ENCODE measurements around the gene EHMT1. TPM values are rescaled to one million over a fixed set of nuclear protein-coding genes. Genes with fewer than 3 reads are reported as not detected.

Gene EHMT1
- total and polyA plus RNA-seq, 2 experiments from 2014 or later = 162 to 177 TPM

DNA sequence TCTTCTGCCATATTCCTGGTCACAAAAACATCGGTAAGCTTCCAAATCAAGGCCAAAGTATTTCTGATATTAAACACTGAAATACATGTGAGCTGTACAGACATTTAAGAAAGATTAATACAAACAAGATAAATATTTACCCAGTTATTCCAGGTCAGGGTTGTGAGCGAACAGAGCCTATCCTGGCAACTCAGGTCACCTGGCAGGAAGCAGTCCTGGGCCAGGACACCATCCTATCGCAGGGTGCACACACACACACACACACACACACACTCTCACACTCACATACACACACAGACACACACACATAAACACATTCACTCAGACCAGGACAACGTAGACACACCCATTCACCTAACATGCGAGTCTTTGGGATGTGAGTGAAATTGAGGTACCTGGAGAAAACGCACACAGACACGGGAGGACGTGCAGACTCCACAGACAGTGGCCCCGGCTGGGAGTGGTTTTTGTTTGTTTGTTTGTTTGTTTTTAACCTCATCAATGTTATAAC is 176.4 kb downstream of the EHMT1 start (continued):
- TF ChIP-seq, protein P1, sequence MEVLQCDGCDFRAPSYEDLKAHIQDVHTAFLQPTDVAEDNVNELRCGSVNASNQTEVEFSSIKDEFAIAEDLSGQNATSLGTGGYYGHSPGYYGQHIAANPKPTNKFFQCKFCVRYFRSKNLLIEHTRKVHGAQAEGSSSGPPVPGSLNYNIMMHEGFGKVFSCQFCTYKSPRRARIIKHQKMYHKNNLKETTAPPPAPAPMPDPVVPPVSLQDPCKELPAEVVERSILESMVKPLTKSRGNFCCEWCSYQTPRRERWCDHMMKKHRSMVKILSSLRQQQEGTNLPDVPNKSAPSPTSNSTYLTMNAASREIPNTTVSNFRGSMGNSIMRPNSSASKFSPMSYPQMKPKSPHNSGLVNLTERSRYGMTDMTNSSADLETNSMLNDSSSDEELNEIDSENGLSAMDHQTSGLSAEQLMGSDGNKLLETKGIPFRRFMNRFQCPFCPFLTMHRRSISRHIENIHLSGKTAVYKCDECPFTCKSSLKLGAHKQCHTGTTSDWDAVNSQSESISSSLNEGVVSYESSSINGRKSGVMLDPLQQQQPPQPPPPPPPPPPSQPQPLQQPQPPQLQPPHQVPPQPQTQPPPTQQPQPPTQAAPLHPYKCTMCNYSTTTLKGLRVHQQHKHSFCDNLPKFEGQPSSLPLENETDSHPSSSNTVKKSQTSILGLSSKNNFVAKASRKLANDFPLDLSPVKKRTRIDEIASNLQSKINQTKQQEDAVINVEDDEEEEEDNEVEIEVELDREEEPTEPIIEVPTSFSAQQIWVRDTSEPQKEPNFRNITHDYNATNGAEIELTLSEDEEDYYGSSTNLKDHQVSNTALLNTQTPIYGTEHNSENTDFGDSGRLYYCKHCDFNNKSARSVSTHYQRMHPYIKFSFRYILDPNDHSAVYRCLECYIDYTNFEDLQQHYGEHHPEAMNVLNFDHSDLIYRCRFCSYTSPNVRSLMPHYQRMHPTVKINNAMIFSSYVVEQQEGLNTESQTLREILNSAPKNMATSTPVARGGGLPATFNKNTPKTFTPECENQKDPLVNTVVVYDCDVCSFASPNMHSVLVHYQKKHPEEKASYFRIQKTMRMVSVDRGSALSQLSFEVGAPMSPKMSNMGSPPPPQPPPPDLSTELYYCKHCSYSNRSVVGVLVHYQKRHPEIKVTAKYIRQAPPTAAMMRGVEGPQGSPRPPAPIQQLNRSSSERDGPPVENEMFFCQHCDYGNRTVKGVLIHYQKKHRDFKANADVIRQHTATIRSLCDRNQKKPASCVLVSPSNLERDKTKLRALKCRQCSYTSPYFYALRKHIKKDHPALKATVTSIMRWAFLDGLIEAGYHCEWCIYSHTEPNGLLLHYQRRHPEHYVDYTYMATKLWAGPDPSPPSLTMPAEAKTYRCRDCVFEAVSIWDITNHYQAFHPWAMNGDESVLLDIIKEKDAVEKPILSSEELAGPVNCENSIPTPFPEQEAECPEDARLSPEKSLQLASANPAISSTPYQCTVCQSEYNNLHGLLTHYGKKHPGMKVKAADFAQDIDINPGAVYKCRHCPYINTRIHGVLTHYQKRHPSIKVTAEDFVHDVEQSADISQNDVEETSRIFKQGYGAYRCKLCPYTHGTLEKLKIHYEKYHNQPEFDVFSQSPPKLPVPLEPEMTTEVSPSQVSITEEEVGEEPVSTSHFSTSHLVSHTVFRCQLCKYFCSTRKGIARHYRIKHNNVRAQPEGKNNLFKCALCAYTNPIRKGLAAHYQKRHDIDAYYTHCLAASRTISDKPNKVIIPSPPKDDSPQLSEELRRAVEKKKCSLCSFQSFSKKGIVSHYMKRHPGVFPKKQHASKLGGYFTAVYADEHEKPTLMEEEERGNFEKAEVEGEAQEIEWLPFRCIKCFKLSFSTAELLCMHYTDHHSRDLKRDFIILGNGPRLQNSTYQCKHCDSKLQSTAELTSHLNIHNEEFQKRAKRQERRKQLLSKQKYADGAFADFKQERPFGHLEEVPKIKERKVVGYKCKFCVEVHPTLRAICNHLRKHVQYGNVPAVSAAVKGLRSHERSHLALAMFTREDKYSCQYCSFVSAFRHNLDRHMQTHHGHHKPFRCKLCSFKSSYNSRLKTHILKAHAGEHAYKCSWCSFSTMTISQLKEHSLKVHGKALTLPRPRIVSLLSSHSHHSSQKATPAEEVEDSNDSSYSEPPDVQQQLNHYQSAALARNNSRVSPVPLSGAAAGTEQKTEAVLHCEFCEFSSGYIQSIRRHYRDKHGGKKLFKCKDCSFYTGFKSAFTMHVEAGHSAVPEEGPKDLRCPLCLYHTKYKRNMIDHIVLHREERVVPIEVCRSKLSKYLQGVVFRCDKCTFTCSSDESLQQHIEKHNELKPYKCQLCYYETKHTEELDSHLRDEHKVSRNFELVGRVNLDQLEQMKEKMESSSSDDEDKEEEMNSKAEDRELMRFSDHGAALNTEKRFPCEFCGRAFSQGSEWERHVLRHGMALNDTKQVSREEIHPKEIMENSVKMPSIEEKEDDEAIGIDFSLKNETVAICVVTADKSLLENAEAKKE (CRISPR knock-in tag; IDR thresholded peaks at IDR 0.05) = no peak
- TF ChIP-seq, protein P2, sequence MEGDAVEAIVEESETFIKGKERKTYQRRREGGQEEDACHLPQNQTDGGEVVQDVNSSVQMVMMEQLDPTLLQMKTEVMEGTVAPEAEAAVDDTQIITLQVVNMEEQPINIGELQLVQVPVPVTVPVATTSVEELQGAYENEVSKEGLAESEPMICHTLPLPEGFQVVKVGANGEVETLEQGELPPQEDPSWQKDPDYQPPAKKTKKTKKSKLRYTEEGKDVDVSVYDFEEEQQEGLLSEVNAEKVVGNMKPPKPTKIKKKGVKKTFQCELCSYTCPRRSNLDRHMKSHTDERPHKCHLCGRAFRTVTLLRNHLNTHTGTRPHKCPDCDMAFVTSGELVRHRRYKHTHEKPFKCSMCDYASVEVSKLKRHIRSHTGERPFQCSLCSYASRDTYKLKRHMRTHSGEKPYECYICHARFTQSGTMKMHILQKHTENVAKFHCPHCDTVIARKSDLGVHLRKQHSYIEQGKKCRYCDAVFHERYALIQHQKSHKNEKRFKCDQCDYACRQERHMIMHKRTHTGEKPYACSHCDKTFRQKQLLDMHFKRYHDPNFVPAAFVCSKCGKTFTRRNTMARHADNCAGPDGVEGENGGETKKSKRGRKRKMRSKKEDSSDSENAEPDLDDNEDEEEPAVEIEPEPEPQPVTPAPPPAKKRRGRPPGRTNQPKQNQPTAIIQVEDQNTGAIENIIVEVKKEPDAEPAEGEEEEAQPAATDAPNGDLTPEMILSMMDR (conservative IDR thresholded peaks at IDR 0.05; ENCODE audit: low read depth in 2 of 2) = no peak
- TF ChIP-seq CREB1 (CRISPR knock-in tag; IDR thresholded peaks at IDR 0.05; ENCODE audit: low read depth) (no peak), STAT1 (IDR thresholded peaks at IDR 0.05; ENCODE audit: unreplicated experiment) (no peak), EZH2phosphoT487 (IDR thresholded peaks at IDR 0.05; ENCODE audit: unreplicated experiment) (no peak), ZNF114 (CRISPR knock-in tag; IDR thresholded peaks at IDR 0.05) (no peak), NANOG (IDR thresholded peaks at IDR 0.05; ENCODE audit: borderline replicate concordance) (no peak)
- TF ChIP-seq, protein P3, sequence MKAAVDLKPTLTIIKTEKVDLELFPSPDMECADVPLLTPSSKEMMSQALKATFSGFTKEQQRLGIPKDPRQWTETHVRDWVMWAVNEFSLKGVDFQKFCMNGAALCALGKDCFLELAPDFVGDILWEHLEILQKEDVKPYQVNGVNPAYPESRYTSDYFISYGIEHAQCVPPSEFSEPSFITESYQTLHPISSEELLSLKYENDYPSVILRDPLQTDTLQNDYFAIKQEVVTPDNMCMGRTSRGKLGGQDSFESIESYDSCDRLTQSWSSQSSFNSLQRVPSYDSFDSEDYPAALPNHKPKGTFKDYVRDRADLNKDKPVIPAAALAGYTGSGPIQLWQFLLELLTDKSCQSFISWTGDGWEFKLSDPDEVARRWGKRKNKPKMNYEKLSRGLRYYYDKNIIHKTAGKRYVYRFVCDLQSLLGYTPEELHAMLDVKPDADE (IDR thresholded peaks at IDR 0.05) = no peak
